GM06990 (cell line): ENCODE results near the gene TM4SF1.

Experiments
- DNase-seq: peaks from one replicate; pipeline ENCODE4 v3.0.0-alpha.2; 2011; ENCODE audit not compliant: insufficient read length; ENCODE audit errors: extremely low read depth
- H3K27me3 ChIP-seq: replicated peaks from 2 replicates; pipeline ENCODE4 v1.6.0; 2011; ENCODE audit warnings: low read length; ENCODE audit not compliant: control insufficient read depth, insufficient read depth
- H3K36me3 ChIP-seq: 2 replicates; pipeline ENCODE4 v1.5.1; 2011; ENCODE audit warnings: low read length; ENCODE audit not compliant: control insufficient read depth, insufficient read depth
- H3K4me3 ChIP-seq: replicated peaks from 2 replicates; pipeline ENCODE4 v1.5.1; 2011; ENCODE audit warnings: low read depth, mild to moderate bottlenecking, control low read depth, low read length
- CTCF ChIP-seq: IDR thresholded peaks from 2 replicates; pipeline ENCODE4 v1.5.1; 2011; ENCODE audit warnings: low read length, control low read depth, mild to moderate bottlenecking, inconsistent platforms; ENCODE audit not compliant: insufficient read depth, poor library complexity, severe bottlenecking

TM4SF1 gene

DNA sequence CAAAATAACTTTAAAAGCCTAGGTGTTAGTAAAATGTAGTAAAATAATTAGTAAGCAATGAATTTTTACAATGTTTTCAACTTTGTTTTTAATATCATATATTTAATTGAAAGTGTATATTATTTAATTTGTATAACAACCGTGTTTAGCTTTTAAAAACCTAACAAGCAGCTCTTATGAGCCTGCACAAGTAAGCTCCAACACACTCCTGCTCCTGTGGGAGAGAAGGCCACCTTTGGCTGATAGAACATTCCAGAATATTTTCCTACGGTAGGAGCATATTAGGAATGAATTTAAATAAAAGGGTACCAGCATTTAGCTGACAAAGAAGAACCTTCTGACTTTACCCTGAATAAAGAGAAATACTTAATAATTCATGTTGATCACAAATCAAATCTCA is 40.3 kb upstream of the TM4SF1 start:
- no peaks in the 10 kb centered on the region for H3K36me3 ChIP-seq
- H3K4me3 ChIP-seq: no peak overlapping the region
- no peaks in the 10 kb centered on the region for H3K27me3 ChIP-seq
- DNase-seq: no peak
- TF ChIP-seq CTCF: no peak

- H3K36me3 ChIP-seq: no peaks in the 10 kb centered on the region
- H3K4me3 ChIP-seq: no peak overlapping the region
- DNase-seq: peak; percentile 36
- no peaks in the 10 kb centered on the region for H3K27me3 ChIP-seq
- TF ChIP-seq CTCF: no peak
Measured at GRCh38 chr3:149417174-149417573, 39.7 kb upstream of the TM4SF1 start.

DNA sequence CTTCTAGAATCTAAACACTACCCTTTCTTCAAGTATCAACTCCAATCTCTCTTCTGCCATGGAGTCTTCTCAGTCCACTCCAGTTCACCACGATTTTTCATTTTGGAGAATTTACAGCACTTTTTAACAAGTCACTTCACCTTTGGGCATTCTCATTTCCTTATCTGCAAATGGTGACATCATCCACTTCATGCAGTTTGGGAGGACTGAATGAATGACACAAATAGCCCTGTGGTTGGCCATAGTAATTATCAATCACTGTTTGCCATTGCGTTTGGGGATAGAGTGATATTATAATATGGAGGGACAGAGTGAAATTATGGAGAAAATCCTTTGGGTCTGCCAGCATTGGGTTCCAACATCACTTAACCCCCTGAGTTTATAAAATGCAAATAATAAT is 38.0 kb upstream of the TM4SF1 start:
- Histone ChIP-seq H3K27me3 (no peaks in the 10 kb centered on the region), H3K36me3 (no peaks in the 10 kb centered on the region), H3K4me3 (no peak overlapping the region)
- TF ChIP-seq CTCF: no peak
- no peak for DNase-seq

GRCh38 chr3:149414557-149415231 is 37.2 kb upstream of the TM4SF1 start:
- DNase-seq: no peak
- Histone ChIP-seq H3K27me3 (no peaks in the 10 kb centered on the region), H3K36me3 (no peaks in the 10 kb centered on the region), H3K4me3 (no peak overlapping the region)
- TF ChIP-seq CTCF: no peak

DNA sequence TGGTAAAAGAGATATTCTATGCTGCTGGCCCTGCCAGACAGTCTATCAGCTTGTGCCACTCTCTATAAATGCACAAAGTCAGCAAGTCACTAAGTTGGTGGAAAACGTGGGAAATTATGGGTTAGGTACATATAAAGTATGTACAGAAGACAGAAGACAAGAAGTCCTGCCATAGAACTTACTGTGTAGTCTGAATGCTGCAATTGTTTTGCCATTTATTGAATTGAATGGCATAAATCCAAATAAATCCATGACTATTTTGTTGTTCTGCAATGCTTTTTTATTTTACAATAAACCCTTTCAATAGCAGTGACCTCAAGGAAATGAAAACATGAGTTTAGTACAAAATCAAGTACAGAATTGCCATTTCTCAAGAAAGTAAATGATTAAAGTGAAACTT is 34.1 kb upstream of the TM4SF1 start:
- no peak for DNase-seq
- TF ChIP-seq CTCF: no peak
- no peak overlapping the region for H3K4me3 ChIP-seq
- H3K27me3 ChIP-seq: no peaks in the 10 kb centered on the region
- H3K36me3 ChIP-seq: no peaks in the 10 kb centered on the region

GRCh38 chr3:149409351-149409750 is 31.9 kb upstream of the TM4SF1 start:
- no peaks in the 10 kb centered on the region for H3K27me3 ChIP-seq
- H3K4me3 ChIP-seq: no peak overlapping the region
- TF ChIP-seq CTCF: no peak
- DNase-seq: no peak
- no peaks in the 10 kb centered on the region for H3K36me3 ChIP-seq
